Parathyroid adenoma (tissue), 2 donors: ENCODE measurements around the gene CLSTN2.

Experiments used
- H2AFZ ChIP-seq: fragments of 300-600 bp; sonication (generic); one replicate; pipeline ENCODE4 v1.7.0; 2017; ENCODE audit warnings: antibody characterized with exemption, mild to moderate bottlenecking
- H3K27ac ChIP-seq: fragments of 300-600 bp; sonication (generic); one replicate; pipeline ENCODE4 v1.7.0; 2017
- H3K27me3 ChIP-seq: fragments of 300-600 bp; sonication (generic); one replicate; pipeline ENCODE4 v1.7.0; 2017; ENCODE audit warnings: low read length; ENCODE audit not compliant: control insufficient read depth, insufficient read depth
- H3K36me3 ChIP-seq: fragments of 300-600 bp; sonication (generic); one replicate; pipeline ENCODE4 v1.7.0; 2017; ENCODE audit warnings: low read length; ENCODE audit not compliant: control insufficient read depth, insufficient read depth
- H3K4me1 ChIP-seq: fragments of 300-600 bp; sonication (generic); one replicate; pipeline ENCODE4 v1.7.0; 2017; ENCODE audit warnings: control low read depth
- H3K4me2 ChIP-seq: fragments of 300-600 bp; sonication (generic); one replicate; pipeline ENCODE4 v1.7.0; 2017; ENCODE audit warnings: low read length
- H3K4me3 ChIP-seq: fragments of 300-600 bp; sonication (generic); one replicate; pipeline ENCODE4 v1.7.0; 2017; ENCODE audit warnings: low read depth, low read length
- H3K79me2 ChIP-seq: fragments of 300-600 bp; sonication (generic); one replicate; pipeline ENCODE4 v1.7.0; 2017; ENCODE audit warnings: control low read depth
- H3K9ac ChIP-seq: fragments of 300-600 bp; sonication (generic); one replicate; pipeline ENCODE4 v1.7.0; 2017; ENCODE audit warnings: mild to moderate bottlenecking
- H3K9me3 ChIP-seq: fragments of 300-600 bp; sonication (generic); one replicate; pipeline ENCODE4 v1.7.0; 2017; ENCODE audit warnings: low read length; ENCODE audit not compliant: control insufficient read depth
- CTCF ChIP-seq: fragments of 300-600 bp; sonication (generic); IDR thresholded peaks from one replicate; pipeline ENCODE4 v1.7.0; 2017; ENCODE audit warnings: antibody characterized with exemption, mild to moderate bottlenecking
- donor health status: primary hyperparathyroidism.

The CLSTN2 gene

GRCh38 chr3:140011611-140012277, 76.8 kb downstream of the CLSTN2 start:
- H3K9me3 ChIP-seq: no peaks in the 10 kb centered on the region
- no peaks in the 10 kb centered on the region for H3K4me1 ChIP-seq
- TF ChIP-seq CTCF: no peak
- no peaks in the 10 kb centered on the region for H3K36me3 ChIP-seq
- no peak overlapping the region for H3K27ac ChIP-seq
- no peak overlapping the region for H3K9ac ChIP-seq
- H3K4me3 ChIP-seq: no peak overlapping the region
- H3K79me2 ChIP-seq: no peaks in the 10 kb centered on the region
- no peaks in the 10 kb centered on the region for H3K27me3 ChIP-seq
- H2AFZ ChIP-seq: no peak overlapping the region
- no peak overlapping the region for H3K4me2 ChIP-seq

DNA sequence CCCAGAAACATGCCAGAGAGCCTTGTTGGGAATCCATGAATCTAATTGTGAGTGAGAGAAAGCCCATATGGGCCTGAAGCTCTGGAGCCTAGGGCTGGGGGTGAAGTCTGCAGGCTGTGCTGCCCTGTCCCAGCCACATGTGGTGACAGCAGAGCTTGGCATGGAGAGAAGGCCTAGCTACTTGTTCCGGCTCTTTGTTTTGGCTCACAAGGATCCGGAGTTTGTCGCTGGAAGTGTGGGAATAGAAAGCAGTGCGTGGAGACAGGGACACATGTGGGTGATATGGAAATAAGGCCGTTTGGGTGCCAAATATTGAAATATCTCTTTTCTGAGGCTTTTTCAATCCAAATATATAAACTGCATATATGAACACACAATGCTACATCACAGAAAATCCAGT, 78.2 kb downstream of the CLSTN2 start:
- Histone ChIP-seq H3K79me2 (no peaks in the 10 kb centered on the region), H3K4me3 (no peak overlapping the region), H3K9ac (no peak overlapping the region), H3K4me1 (no peaks in the 10 kb centered on the region), H3K9me3 (no peaks in the 10 kb centered on the region), H3K4me2 (no peak overlapping the region), H2AFZ (no peak overlapping the region), H3K27me3 (no peaks in the 10 kb centered on the region), H3K27ac (no peak overlapping the region), H3K36me3 (no peaks in the 10 kb centered on the region)
- TF ChIP-seq CTCF: no peak

GRCh38 chr3:140014831-140015495, 80.0 kb downstream of the CLSTN2 start:
- Histone ChIP-seq H3K9me3 (no peaks in the 10 kb centered on the region), H3K27me3 (no peaks in the 10 kb centered on the region), H3K4me2 (no peak overlapping the region), H2AFZ (no peak overlapping the region), H3K27ac (no peak overlapping the region), H3K9ac (no peak overlapping the region), H3K4me3 (no peak overlapping the region), H3K79me2 (no peaks in the 10 kb centered on the region), H3K36me3 (no peaks in the 10 kb centered on the region), H3K4me1 (no peaks in the 10 kb centered on the region)
- no peak for TF ChIP-seq CTCF

- Histone ChIP-seq H3K79me2 (no peaks in the 10 kb centered on the region), H3K36me3 (no peaks in the 10 kb centered on the region), H2AFZ (no peak overlapping the region), H3K4me1 (no peaks in the 10 kb centered on the region), H3K27me3 (no peaks in the 10 kb centered on the region), H3K27ac (no peak overlapping the region), H3K4me2 (no peak overlapping the region), H3K9ac (no peak overlapping the region), H3K4me3 (no peak overlapping the region), H3K9me3 (no peaks in the 10 kb centered on the region)
- TF ChIP-seq CTCF: no peak
These were observed 80.8 kb downstream of the CLSTN2 start for GRCh38 chr3:140015741-140016140.

- H3K4me1 ChIP-seq: no peaks in the 10 kb centered on the region
- H3K27ac ChIP-seq: no peak overlapping the region
- no peaks in the 10 kb centered on the region for H3K27me3 ChIP-seq
- H3K4me3 ChIP-seq: no peak overlapping the region
- H3K36me3 ChIP-seq: no peaks in the 10 kb centered on the region
- H3K4me2 ChIP-seq: no peak overlapping the region
- no peak for TF ChIP-seq CTCF
- H3K9ac ChIP-seq: no peak overlapping the region
- no peak overlapping the region for H2AFZ ChIP-seq
- H3K9me3 ChIP-seq: no peaks in the 10 kb centered on the region
- no peaks in the 10 kb centered on the region for H3K79me2 ChIP-seq
These were observed 83.6 kb downstream of the CLSTN2 start for GRCh38 chr3:140018556-140018955.
